Stomach (tissue), 9 donors: ENCODE data around the gene TBC1D9B. TPM values are rescaled to one million over a fixed set of nuclear protein-coding genes. Genes with fewer than 3 reads are reported as not detected.

Experiments used
- DNase-seq, 2 donors: peaks; one replicate each; pipeline versions ENCODE4 v3.0.0 to v3.0.0-alpha.2; 2013 to 2019
- H3K27ac ChIP-seq, 5 donors: fragments of 200-600 bp in 4 of 5; sonication (generic) in 4 of 5; one replicate each; pipeline ENCODE4 v1.5.1; 2013 to 2019; ENCODE audit warnings: mild to moderate bottlenecking in 1 of 5, moderate library complexity in 1 of 5
- H3K27me3 ChIP-seq, 3 donors: fragments of 200-600 bp; sonication (generic); one replicate each; pipeline ENCODE4 v1.5.1; 2017 to 2019; ENCODE audit warnings: mixed run types in 1 of 3
- H3K36me3 ChIP-seq, 4 donors: fragments of 200-600 bp; sonication (generic); 1 replicate in 3 of 4; 2 replicates in 1 of 4; pipeline ENCODE4 v1.5.1; 2016 to 2019
- H3K4me1 ChIP-seq, 4 donors: fragments of 200-600 bp; sonication (generic); one replicate each; pipeline ENCODE4 v1.5.1; 2016 to 2019
- H3K4me3 ChIP-seq, 4 donors: fragments of 200-600 bp; sonication (generic) in 3 of 4; one replicate each; pipeline ENCODE4 v1.5.1; 2016 to 2019; ENCODE audit warnings: mild to moderate bottlenecking in 1 of 4
- H3K9me3 ChIP-seq, 4 donors: fragments of 200-600 bp; sonication (generic); one replicate each; pipeline ENCODE4 v1.5.1; 2016 to 2019
- CTCF ChIP-seq, 7 experiments: fragments of 450-650 bp in 4 of 7; fragments of 200-600 bp in 3 of 7; sonication (generic) in 3 of 7; IDR thresholded peaks; one replicate each; pipeline ENCODE4 v1.5.1; 2016 to 2019; ENCODE audit warnings: antibody characterized with exemption in 7 of 7, control low read depth in 2 of 7, mild to moderate bottlenecking in 1 of 7
- EP300 ChIP-seq: sonication (generic); formaldehyde crosslinking; IDR thresholded peaks from one replicate; pipeline ENCODE4 v1.6.1; 2017; ENCODE audit warnings: antibody characterized with exemption
- POLR2A ChIP-seq, 4 donors: fragments of 450-650 bp; IDR thresholded peaks; one replicate each; pipeline ENCODE4 v1.6.1; 2016; ENCODE audit warnings: antibody characterized with exemption in 4 of 4, control low read depth in 2 of 4, mild to moderate bottlenecking in 1 of 4, moderate library complexity in 1 of 4
- POLR2AphosphoS5 ChIP-seq, 3 donors: sonication (generic); formaldehyde crosslinking; IDR thresholded peaks; one replicate each; pipeline ENCODE4 v1.6.1; 2016; ENCODE audit warnings: antibody characterized with exemption in 3 of 3
- WGBS, 5 donors: extraction: QIAGEN DNeasy Blood & Tissue Kit in 3 of 5; methylation state at CpG; one replicate each; pipeline versions ENCODE4 v1.1.5 to v1.1.7; 2013 to 2018; 5-methylcytosine and 5-hydroxymethylcytosine counted together
- intact Hi-C: fragments of 100-400 bp; cut with DNase I; formaldehyde crosslinking; loops from one replicate; pipeline ENCODE4 v1.15.1; 2023; ENCODE audit warnings: low total_unique reads
- polyA plus RNA-seq, 3 donors: library from polyadenylated mRNA; stranded (reverse); fragments of 200-250 nt; gene quantifications; one replicate each; pipeline ENCODE4 v1.2.3, GENCODE V29; 2013
- total RNA-seq, 5 donors: library from RNA; depleted of rRNA; stranded (reverse); fragments of >200 nt; gene quantifications; one replicate each; pipeline versions ENCODE4 v1.1.0 to v1.2.3, GENCODE V29; 2014 to 2016
- donor health status: healthy with polysubstance abuse.
- donor health status: Bipolar disorder and iron deficiency.
- donor health status: healthy.

The TBC1D9B gene
- total and polyA plus RNA-seq, 8 donors = 29.9 to 260 (median 60.1) TPM

DNA sequence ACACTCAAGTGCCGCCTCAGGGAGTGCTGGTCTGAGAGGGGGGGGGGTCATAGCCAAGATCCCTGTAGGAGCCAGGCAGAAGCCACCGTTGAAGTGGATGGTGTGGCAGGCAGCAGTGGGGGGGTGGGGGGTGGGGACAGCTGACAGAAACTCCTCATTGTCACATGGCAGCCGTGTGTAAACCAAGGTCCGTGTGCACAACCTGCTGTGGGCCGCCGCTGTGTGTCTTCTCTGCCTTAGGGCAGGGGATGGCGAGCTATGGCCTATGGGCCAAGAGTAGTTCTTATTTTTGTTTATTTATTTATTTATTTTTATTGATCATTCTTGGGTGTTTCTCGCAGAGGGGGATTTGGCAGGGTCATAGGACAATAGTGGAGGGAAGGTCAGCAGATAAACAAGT is 73.6 kb downstream of the TBC1D9B start:
- H3K4me1 ChIP-seq = peaks cover 7 to 69% (median 24%) of the 10 kb centered on the region in 4 donors
- H3K4me3 ChIP-seq = no peak overlapping the region
- intact Hi-C loops = no loop called here
- 86 to 91% (median 88%) methylated on average over 8 of the region's 8 CpGs for WGBS, 5 donors
- no peak for DNase-seq
- no peaks in the 10 kb centered on the region for H3K27me3 ChIP-seq
- no peaks in the 10 kb centered on the region for H3K9me3 ChIP-seq
- H3K27ac ChIP-seq = no peak overlapping the region
- TF ChIP-seq POLR2A (IDR thresholded peaks at IDR 0.05) (no peak), CTCF (IDR thresholded peaks at IDR 0.05) (no peak), EP300 (no peak), POLR2AphosphoS5 (IDR thresholded peaks at IDR 0.05) (no peak)
- peaks cover 87 to 97% (median 94%) of the 10 kb centered on the region in 4 donors for H3K36me3 ChIP-seq

- peak overlapping the region in 2 of 5 donors; percentile 2 to 4 for H3K27ac ChIP-seq
- DNase-seq = no peak
- peaks cover 7 to 73% (median 26%) of the 10 kb centered on the region in 4 donors for H3K4me1 ChIP-seq
- peaks cover 90 to 97% (median 95%) of the 10 kb centered on the region in 4 donors for H3K36me3 ChIP-seq
- H3K27me3 ChIP-seq = no peaks in the 10 kb centered on the region
- intact Hi-C loops = no loop called here
- no peak overlapping the region for H3K4me3 ChIP-seq
- TF ChIP-seq POLR2AphosphoS5 (IDR thresholded peaks at IDR 0.05) (no peak), POLR2A (IDR thresholded peaks at IDR 0.05) (no peak)
- WGBS, 5 donors = 98 to 100% (median 99%) methylated on average over 3 of the region's 3 CpGs
- no peaks in the 10 kb centered on the region for H3K9me3 ChIP-seq
Observed at GRCh38 chr5:179833709-179834070, 74.0 kb downstream of the TBC1D9B start.

DNA sequence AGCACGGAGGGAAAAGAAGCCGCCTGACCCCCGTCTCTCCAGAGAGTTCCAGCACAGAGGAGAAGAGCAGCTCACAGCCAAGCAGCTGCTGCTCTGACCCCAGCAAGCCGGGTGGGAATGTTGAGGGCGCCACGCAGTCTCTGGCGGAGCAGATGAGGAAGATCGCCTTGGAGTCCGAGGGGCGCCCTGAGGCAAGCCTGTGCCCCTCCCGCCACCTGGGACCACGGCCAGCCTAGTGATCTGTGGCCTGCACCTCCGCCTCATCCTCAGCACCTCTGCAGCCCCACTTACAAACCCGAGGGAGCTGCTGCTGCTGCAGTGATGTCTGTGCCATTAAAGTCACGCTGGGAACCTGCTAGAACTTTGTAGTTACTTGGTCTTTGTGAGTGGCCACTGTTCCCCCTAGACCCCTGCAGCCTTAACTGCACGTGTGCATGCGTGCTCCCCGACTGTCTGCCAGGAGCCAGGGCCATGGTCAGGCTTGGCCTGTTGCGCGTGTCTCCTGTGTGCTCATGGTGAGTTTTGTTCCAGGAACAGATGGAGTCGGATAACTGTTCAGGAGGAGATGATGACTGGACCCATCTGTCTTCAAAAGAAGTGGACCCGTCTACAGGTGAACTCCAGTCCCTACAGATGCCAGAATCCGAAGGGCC is 74.5 kb downstream of the TBC1D9B start:
- Histone ChIP-seq H3K4me1 (peaks cover 7 to 76% (median 28%) of the 10 kb centered on the region in 4 donors), H3K9me3 (no peaks in the 10 kb centered on the region), H3K27me3 (no peaks in the 10 kb centered on the region), H3K36me3 (peaks cover 90 to 97% (median 95%) of the 10 kb centered on the region in 4 donors), H3K4me3 (no peak overlapping the region), H3K27ac (peak overlapping the region in 2 of 5 donors; percentile 2 to 4)
- 85 to 90% (median 88%) methylated on average over 18 to 23 of the region's 23 CpGs for WGBS, 5 donors
- no peak for DNase-seq
- intact Hi-C loops = no loop called here
- TF ChIP-seq POLR2AphosphoS5 (IDR thresholded peaks at IDR 0.05) (no peak), EP300 (no peak), POLR2A (IDR thresholded peaks at IDR 0.05) (no peak), CTCF (IDR thresholded peaks at IDR 0.05) (no peak)

DNA sequence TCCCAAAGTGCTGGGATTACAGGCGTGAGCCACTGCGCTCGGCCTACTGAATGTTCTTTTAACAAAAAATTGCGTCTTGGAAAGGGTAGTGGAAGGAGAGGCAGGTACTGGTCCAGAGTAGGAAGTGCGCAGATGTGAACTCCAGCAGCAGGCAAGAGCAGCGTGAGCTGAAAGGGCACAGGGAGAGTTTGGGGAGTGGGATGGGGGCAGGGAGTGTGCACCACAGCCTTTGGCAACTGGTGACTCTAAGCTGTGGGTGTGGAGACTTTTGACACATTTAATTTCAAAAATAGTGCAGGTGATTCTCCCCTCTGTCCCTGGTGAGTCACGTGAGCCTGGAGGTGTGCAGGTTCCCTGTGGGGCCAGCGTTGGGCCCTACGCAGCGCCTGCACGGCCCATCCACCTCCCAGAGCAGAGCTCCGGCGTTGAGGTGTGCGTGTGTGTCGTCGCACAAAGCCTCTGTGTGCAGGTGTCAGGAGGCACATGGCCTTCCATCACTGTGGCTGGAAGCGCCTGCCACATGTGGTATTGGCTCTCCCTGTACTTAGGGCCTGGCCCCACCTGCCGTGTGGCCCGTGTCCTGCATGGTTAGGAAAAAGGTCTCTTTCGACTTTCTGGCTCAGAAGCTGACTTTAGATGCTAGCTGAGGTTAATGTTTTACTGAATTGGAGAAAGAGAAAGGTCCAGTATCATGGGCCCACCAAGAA is 75.5 kb downstream of the TBC1D9B start:
- H3K36me3 ChIP-seq = peaks cover 89 to 97% (median 95%) of the 10 kb centered on the region in 4 donors
- no peaks in the 10 kb centered on the region for H3K27me3 ChIP-seq
- DNase-seq = no peak
- no peaks in the 10 kb centered on the region for H3K9me3 ChIP-seq
- peaks cover 7 to 78% (median 34%) of the 10 kb centered on the region in 4 donors for H3K4me1 ChIP-seq
- intact Hi-C loops = no loop called here
- TF ChIP-seq CTCF (IDR thresholded peaks at IDR 0.05) = no peak
- TF ChIP-seq POLR2AphosphoS5 (IDR thresholded peaks at IDR 0.05) = no peak
- TF ChIP-seq POLR2A (IDR thresholded peaks at IDR 0.05) = no peak
- TF ChIP-seq EP300 = no peak
- no peak overlapping the region for H3K27ac ChIP-seq
- peak overlapping the region in 1 of 4 donors; percentile 6 for H3K4me3 ChIP-seq
- 83 to 90% (median 88%) methylated on average over 11 to 20 of the region's 20 CpGs for WGBS, 5 donors
